Epithelial cell of proximal tubule (primary cell): ENCODE results near the gene ELAVL3. TPM values are rescaled to one million over a fixed set of nuclear protein-coding genes. Genes with fewer than 3 reads are reported as not detected.

Experiments used
- DNase-seq: peaks from one replicate; pipeline ENCODE4 v3.0.0-alpha.2; 2011; ENCODE audit warnings: low read depth
- H3K4me3 ChIP-seq: 2 replicates; pipeline ENCODE4 v1.5.1; 2011; ENCODE audit warnings: low read depth, mild to moderate bottlenecking, low read length
- total RNA-seq: library from RNA; depleted of rRNA; stranded (reverse); fragments of >200 nt; gene quantifications from 2 replicates; pipeline ENCODE4 v1.2.3, GENCODE V29; 2015
- TF ChIP-seq, protein P1 (sequence below): conservative IDR thresholded peaks from 2 replicates; pipeline ENCODE4 v1.5.1; 2012; ENCODE audit warnings: low read depth, mild to moderate bottlenecking, low read length

ELAVL3 gene
- total RNA-seq, 1 donor from 2014 or later = not detected

DNA sequence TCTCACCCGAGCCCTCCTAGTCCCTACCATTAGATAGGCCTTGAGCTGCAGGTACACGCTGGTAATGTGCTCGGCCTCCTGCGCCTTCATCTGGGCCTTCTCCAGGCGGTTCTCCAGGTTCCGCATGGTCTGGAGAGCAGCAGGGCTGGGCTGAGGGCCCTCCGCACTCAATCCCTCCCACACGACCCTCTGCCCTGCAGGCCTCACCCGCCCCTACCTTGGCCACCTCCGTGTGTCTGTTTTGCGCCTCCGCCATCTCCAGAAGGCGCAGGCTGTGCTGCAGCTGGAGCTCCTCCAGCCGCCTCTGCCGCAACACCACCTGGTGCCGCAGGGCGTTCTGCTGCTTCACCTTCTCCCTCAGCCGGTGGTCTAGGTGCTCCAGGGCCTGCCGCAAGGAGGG lies 54.2 kb downstream of the ELAVL3 start:
- no peak for DNase-seq
- TF ChIP-seq, protein P1, sequence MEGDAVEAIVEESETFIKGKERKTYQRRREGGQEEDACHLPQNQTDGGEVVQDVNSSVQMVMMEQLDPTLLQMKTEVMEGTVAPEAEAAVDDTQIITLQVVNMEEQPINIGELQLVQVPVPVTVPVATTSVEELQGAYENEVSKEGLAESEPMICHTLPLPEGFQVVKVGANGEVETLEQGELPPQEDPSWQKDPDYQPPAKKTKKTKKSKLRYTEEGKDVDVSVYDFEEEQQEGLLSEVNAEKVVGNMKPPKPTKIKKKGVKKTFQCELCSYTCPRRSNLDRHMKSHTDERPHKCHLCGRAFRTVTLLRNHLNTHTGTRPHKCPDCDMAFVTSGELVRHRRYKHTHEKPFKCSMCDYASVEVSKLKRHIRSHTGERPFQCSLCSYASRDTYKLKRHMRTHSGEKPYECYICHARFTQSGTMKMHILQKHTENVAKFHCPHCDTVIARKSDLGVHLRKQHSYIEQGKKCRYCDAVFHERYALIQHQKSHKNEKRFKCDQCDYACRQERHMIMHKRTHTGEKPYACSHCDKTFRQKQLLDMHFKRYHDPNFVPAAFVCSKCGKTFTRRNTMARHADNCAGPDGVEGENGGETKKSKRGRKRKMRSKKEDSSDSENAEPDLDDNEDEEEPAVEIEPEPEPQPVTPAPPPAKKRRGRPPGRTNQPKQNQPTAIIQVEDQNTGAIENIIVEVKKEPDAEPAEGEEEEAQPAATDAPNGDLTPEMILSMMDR = no peak
- H3K4me3 ChIP-seq = no peak overlapping the region

DNA sequence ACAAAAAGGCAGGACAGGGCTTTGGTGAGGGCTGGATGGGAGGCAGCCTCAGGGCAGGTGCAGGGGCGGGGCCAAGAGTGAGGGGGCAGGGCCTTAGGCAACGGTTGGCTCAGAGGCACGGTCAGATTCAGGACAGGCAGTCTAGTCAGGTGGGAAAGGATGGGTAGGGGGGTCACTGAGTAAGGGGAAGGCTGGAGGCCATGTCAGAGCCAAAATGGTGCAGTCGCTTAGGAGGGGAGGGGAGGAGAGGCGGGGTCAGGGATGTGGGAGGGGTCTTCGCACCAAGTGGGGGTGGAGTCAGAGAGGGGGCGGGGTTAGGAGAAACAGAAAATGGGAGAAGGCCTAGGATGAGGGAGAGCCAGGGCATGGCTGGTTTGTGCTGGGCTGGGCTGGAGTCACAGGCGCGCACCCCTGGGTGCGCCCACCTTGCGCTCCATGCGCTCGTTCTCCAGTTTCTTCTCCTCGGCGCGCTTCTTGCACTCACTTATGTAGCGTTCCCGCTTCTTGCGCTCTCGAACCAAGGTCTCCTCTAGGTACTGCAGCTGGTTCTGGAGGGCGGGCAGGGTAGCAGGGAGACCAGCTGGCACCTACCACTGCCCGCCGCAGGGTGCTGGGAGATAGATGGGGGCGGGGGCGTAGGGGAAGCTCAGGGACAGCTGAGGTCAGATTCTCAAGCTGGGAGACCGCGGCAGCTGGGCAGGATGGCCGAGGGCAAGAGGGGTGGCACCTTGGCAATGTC lies 55.0 kb downstream of the ELAVL3 start:
- TF ChIP-seq, protein P1 = no peak
- H3K4me3 ChIP-seq = no peak overlapping the region
- no peak for DNase-seq

DNA sequence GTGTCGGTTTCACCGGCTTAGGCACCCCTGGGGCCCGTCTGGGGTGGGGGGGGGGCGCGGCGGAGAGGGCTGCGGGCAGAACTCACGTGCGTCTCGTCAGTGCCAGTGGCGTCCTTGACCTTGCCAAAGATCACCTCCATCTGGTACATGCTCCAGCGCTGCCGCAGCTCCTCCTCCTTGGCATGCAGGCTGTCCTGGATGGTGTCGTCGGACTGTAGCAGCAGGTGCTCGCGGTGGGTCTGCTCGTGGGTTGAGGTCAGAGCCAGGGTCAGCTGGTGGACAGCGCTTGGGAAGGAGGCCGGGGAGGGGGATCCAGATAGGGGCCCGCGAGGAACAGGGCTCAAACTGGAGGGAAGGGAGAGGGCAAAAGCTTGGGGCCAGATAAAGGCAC lies 57.1 kb downstream of the ELAVL3 start:
- no peak for DNase-seq
- no peak overlapping the region for H3K4me3 ChIP-seq
- TF ChIP-seq, protein P1 = no peak

DNA sequence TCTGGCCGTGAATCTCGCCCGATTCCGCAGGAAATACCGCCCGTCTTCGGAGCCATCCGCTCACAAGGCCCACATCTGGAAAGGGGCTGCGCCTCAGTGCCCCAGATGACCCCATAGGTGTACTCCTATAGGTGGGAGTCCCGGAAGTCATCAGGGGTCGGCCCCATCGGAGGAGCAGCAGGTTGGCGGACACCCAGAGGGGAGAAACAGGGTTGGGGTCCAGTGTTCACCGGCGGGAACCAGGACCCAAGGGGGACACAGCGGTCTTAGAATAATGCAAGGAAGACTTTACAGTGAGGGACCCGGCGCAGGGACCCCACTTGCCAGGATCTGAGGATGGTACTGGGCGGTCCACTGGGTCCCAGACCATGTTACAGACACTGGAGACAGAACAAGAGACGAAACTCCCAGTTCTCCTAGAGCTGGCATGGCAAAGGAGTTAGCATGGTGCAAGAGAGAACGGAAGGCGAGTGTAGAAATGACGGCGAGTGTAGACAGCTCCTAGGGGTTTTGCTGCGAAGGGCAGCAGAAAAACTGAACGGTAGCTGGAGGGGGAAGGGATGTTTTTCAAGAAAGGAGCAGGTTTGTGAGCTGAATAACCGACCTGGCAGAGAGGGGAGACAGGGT lies 57.6 kb downstream of the ELAVL3 start:
- no peak for DNase-seq
- H3K4me3 ChIP-seq = no peak overlapping the region
- TF ChIP-seq, protein P1 = no peak

GRCh38 chr19:11422163-11423065 lies 58.4 kb downstream of the ELAVL3 start:
- no peak overlapping the region for H3K4me3 ChIP-seq
- TF ChIP-seq, protein P1 = no peak
- no peak for DNase-seq

DNA sequence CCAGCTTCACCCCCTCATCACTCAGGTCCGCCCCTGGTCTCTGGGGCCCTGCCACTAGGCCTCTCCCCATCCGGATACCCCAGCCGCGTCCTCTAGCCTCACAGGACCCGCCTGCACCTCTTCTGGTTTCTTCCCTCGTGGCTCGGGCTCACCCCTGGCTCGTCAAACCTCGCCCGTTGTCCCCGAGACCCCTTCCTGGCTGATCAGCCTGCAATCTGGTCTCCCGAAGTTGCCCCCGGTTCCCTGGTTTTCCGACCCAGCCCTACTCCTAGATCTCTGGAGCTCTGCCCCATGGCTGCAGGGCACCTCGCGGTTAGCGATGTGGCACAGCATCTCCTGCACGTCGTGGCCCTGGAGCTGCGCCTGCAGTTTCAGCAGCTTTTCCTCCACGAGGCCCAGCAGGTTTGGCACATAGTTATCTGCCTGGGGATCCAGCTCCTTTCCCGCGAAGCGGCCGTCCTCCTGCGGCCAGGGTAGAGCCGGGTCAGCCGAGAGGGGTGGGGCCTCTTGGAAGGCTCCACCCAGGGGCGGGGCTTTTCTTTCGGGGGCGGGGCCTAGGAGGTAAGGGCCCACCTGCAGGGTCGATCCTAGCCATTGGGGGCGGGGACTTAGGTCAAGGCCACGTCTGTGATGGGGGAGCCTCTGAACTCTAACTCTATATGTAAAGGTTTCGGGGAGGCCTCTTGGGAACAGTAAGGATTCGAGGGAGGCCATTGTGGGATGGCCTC lies 59.3 kb downstream of the ELAVL3 start:
- H3K4me3 ChIP-seq = no peak overlapping the region
- TF ChIP-seq, protein P1 = no peak

More for the DNA sequence above, 59.3 kb downstream of the ELAVL3 start:
- DNase-seq = no peak
